Endodermal cell (in vitro differentiated cells): ENCODE data around the gene ACSF2. TPM values are rescaled to one million over a fixed set of nuclear protein-coding genes. Genes with fewer than 3 reads are reported as not detected.

Experiments
- DNase-seq: peaks from one replicate; pipeline ENCODE4 v3.0.0-alpha.2; 2017
- H3K27ac ChIP-seq: 2 replicates; pipeline ENCODE4 v1.5.1; 2013; ENCODE audit warnings: mild to moderate bottlenecking, low read depth, low read length, moderate library complexity
- H3K27me3 ChIP-seq: 2 replicates; pipeline ENCODE4 v1.6.1; 2013; ENCODE audit warnings: mild to moderate bottlenecking, low read length, moderate library complexity; ENCODE audit not compliant: insufficient read depth, control insufficient read depth, poor library complexity, severe bottlenecking
- H3K36me3 ChIP-seq: 2 replicates; pipeline ENCODE4 v1.7.0; 2013; ENCODE audit warnings: mild to moderate bottlenecking, low read length, moderate library complexity; ENCODE audit not compliant: control insufficient read depth, insufficient read depth
- H3K4me1 ChIP-seq: one replicate; pipeline ENCODE4 v1.7.0; 2013; ENCODE audit warnings: low read length; ENCODE audit not compliant: control insufficient read depth, insufficient read depth
- H3K4me3 ChIP-seq: 2 replicates; pipeline ENCODE4 v1.5.1; 2013; ENCODE audit warnings: mild to moderate bottlenecking, low read length, moderate library complexity
- H3K9ac ChIP-seq: 2 replicates; pipeline ENCODE4 v1.6.1; 2013; ENCODE audit warnings: mild to moderate bottlenecking, low read length, moderate library complexity; ENCODE audit not compliant: poor library complexity, severe bottlenecking; ENCODE audit errors: extremely low read depth
- H3K9me3 ChIP-seq: 2 replicates; pipeline ENCODE4 v1.6.1; 2013; ENCODE audit warnings: mild to moderate bottlenecking, low read length, moderate library complexity; ENCODE audit not compliant: control insufficient read depth
- H3K27ac Mint-ChIP-seq: 2 replicates; pipeline ENCODE4 v1.8.0; 2020; ENCODE audit warnings: mixed read lengths
- H3K27me3 Mint-ChIP-seq: 2 replicates; pipeline ENCODE4 v1.8.0; 2021; ENCODE audit warnings: mild to moderate bottlenecking, mixed read lengths; ENCODE audit not compliant: insufficient read depth
- H3K36me3 Mint-ChIP-seq: 2 replicates; pipeline ENCODE4 v1.8.0; 2020; ENCODE audit warnings: low read depth, mixed read lengths
- H3K4me1 Mint-ChIP-seq: 2 replicates; pipeline ENCODE4 v1.8.0; 2020; ENCODE audit warnings: mixed read lengths
- H3K4me3 Mint-ChIP-seq: 2 replicates; pipeline ENCODE4 v1.8.0; 2020; ENCODE audit warnings: mild to moderate bottlenecking, moderate library complexity, mixed read lengths
- H3K9me3 Mint-ChIP-seq: 2 replicates; pipeline ENCODE4 v1.8.0; 2020; ENCODE audit warnings: mild to moderate bottlenecking, mixed read lengths
- CTCF ChIP-seq: fragments of 200-600 bp; sonication (generic); conservative IDR thresholded peaks from 2 replicates; pipeline ENCODE4 v1.5.0; 2021; ENCODE audit warnings: antibody characterized with exemption, mild to moderate bottlenecking
- WGBS, 2 experiments: methylation state at CpG; one replicate each; pipeline versions ENCODE4 v1.1.5 to v1.1.7; 2013; ENCODE audit warnings: missing lambda C conversion rate in 2 of 2, mixed read lengths in 1 of 2; ENCODE audit not compliant: insufficient coverage in 1 of 2, insufficient read length in 1 of 2; 5-methylcytosine and 5-hydroxymethylcytosine counted together
- total RNA-seq, 2 donors: library from RNA; stranded (reverse); fragmentation: NEBNext Ultra II Directional in 1 of 2; extraction: Animal tissue kit (Norgen Biotek cat#: 25700) in 1 of 2; gene quantifications; 2 replicates in 1 of 2; 3 replicates in 1 of 2; pipeline ENCODE4 v1.2.1, GENCODE V29; 2021

The ACSF2 gene
- total RNA-seq, 2 donors from 2014 or later: 61.7 to 76.5 TPM

- 94 to 95% methylated on average over 3 to 6 of the region's 6 CpGs for WGBS, 2 experiments
- Mint-ChIP-seq H3K9me3 (no peaks in the 10 kb centered on the region), H3K36me3 (peaks cover 84% of the 10 kb centered on the region), H3K27ac (no peak overlapping the region), H3K27me3 (no peaks in the 10 kb centered on the region), H3K4me3 (no peak overlapping the region), H3K4me1 (no peaks in the 10 kb centered on the region)
- peaks cover 99% of the 10 kb centered on the region for H3K36me3 ChIP-seq
- H3K9me3 ChIP-seq: no peaks in the 10 kb centered on the region
- H3K27ac ChIP-seq: no peak overlapping the region
- no peak for TF ChIP-seq CTCF
- H3K4me3 ChIP-seq: no peak overlapping the region
- H3K27me3 ChIP-seq: no peaks in the 10 kb centered on the region
- no peak for DNase-seq
- H3K4me1 ChIP-seq: no peaks in the 10 kb centered on the region
- no peak overlapping the region for H3K9ac ChIP-seq
Measured at GRCh38 chr17:50389534-50389933, 36.5 kb upstream of the ACSF2 start.

- no peak for TF ChIP-seq CTCF
- Mint-ChIP-seq H3K27ac (no peak overlapping the region), H3K4me3 (no peak overlapping the region), H3K27me3 (no peaks in the 10 kb centered on the region), H3K9me3 (no peaks in the 10 kb centered on the region), H3K4me1 (peaks cover 8% of the 10 kb centered on the region), H3K36me3 (peaks cover 68% of the 10 kb centered on the region)
- Histone ChIP-seq H3K4me1 (no peaks in the 10 kb centered on the region), H3K4me3 (no peak overlapping the region), H3K27ac (no peak overlapping the region), H3K9ac (no peak overlapping the region), H3K27me3 (no peaks in the 10 kb centered on the region), H3K36me3 (peaks cover 78% of the 10 kb centered on the region), H3K9me3 (no peaks in the 10 kb centered on the region)
- no peak for DNase-seq
- WGBS, 2 experiments: 94% methylated on average over 6 of the region's 6 CpGs
Measured at GRCh38 chr17:50392621-50393020, 33.4 kb upstream of the ACSF2 start.

GRCh38 chr17:50393700-50394099 lies 32.3 kb upstream of the ACSF2 start:
- Histone ChIP-seq H3K9me3 (no peaks in the 10 kb centered on the region), H3K27ac (no peak overlapping the region), H3K27me3 (no peaks in the 10 kb centered on the region), H3K36me3 (peaks cover 67% of the 10 kb centered on the region), H3K9ac (no peak overlapping the region), H3K4me1 (no peaks in the 10 kb centered on the region), H3K4me3 (no peak overlapping the region)
- peaks cover 11% of the 10 kb centered on the region for H3K4me1 Mint-ChIP-seq
- peaks cover 57% of the 10 kb centered on the region for H3K36me3 Mint-ChIP-seq
- DNase-seq: no peak
- 97% methylated on average over 4 to 5 of the region's 5 CpGs for WGBS, 2 experiments
- no peak overlapping the region for H3K27ac Mint-ChIP-seq
- H3K9me3 Mint-ChIP-seq: peaks cover 2% of the 10 kb centered on the region
- no peak for TF ChIP-seq CTCF
- no peaks in the 10 kb centered on the region for H3K27me3 Mint-ChIP-seq
- no peak overlapping the region for H3K4me3 Mint-ChIP-seq
